DMS114 treated with DMSO at 0.1 percent for 48 hours (cell line): Measurements from ENCODE around the gene RAB23.

Experiments
- DNase-seq: peaks from one replicate; lab custom pipeline; 2025; ENCODE audit not compliant: unreplicated experiment; lab: John Stamatoyannopoulos, UW

Gene RAB23

GRCh38 chr6:57138026-57138425 lies 84.1 kb downstream of the RAB23 start:
- DNase-seq, result no peak

GRCh38 chr6:57137350-57137749 lies 84.8 kb downstream of the RAB23 start:
- DNase-seq, result no peak
